WERI-Rb-1 (cell line): ENCODE results near the gene GNLY.

ENCODE experiments used
- DNase-seq: peaks from one replicate; pipeline ENCODE4 v3.0.0-alpha.2; 2020
- H3K27ac ChIP-seq: fragments of 250-450 bp; sonication (Bioruptor Pico); 2 replicates; pipeline ENCODE4 v1.5.1; 2020; ENCODE audit warnings: mild to moderate bottlenecking, moderate library complexity
- H3K27me3 ChIP-seq: fragments of 250-450 bp; sonication (Bioruptor Pico); 2 replicates; pipeline ENCODE4 v1.5.1; 2021; ENCODE audit warnings: mild to moderate bottlenecking, low read depth, moderate library complexity; ENCODE audit not compliant: insufficient read depth, severe bottlenecking
- H3K36me3 ChIP-seq: fragments of 250-450 bp; sonication (Bioruptor Pico); 2 replicates; pipeline ENCODE4 v1.5.1; 2020; ENCODE audit warnings: mild to moderate bottlenecking, moderate library complexity
- H3K4me3 ChIP-seq: 2 replicates; pipeline ENCODE4 v1.5.1; 2011; ENCODE audit warnings: low read depth, mild to moderate bottlenecking, control low read depth, low read length
- H3K9me3 ChIP-seq: fragments of 250-450 bp; sonication (Bioruptor Pico); 2 replicates; pipeline ENCODE4 v1.5.1; 2021; ENCODE audit warnings: mild to moderate bottlenecking, moderate library complexity; ENCODE audit not compliant: severe bottlenecking
- CTCF ChIP-seq: IDR thresholded peaks from 2 replicates; pipeline ENCODE4 v1.5.1; 2011; ENCODE audit warnings: low read depth, mild to moderate bottlenecking, control low read depth, inconsistent platforms, low read length

Gene GNLY

GRCh38 chr2:85694052-85695025, at the start of gene GNLY:
GNLY (plus strand) TSS chr2:85694358; CDS start chr2:85694419, 61 bp downstream.
- no peak for DNase-seq
- Histone ChIP-seq H3K36me3 (no peaks in the 10 kb centered on the region), H3K9me3 (no peaks in the 10 kb centered on the region), H3K4me3 (no peak within 1 kb of the TSS), H3K27me3 (no peaks in the 10 kb centered on the region), H3K27ac (peak within 1 kb of the TSS; percentile 12; the same call in 1 of the 2 replicates)
- no peak for TF ChIP-seq CTCF

GRCh38 chr2:85644909-85645308, 49.2 kb upstream of the GNLY start:
- no peak overlapping the region for H3K27ac ChIP-seq
- H3K9me3 ChIP-seq, result no peaks in the 10 kb centered on the region
- peaks cover 97% of the 10 kb centered on the region for H3K36me3 ChIP-seq
- no peaks in the 10 kb centered on the region for H3K27me3 ChIP-seq
- no peak overlapping the region for H3K4me3 ChIP-seq
- DNase-seq, result no peak
- no peak for TF ChIP-seq CTCF

- peaks cover 96% of the 10 kb centered on the region for H3K36me3 ChIP-seq
- H3K27me3 ChIP-seq, result no peaks in the 10 kb centered on the region
- no peak overlapping the region for H3K27ac ChIP-seq
- no peaks in the 10 kb centered on the region for H3K9me3 ChIP-seq
- no peak for TF ChIP-seq CTCF
- no peak for DNase-seq
- H3K4me3 ChIP-seq, result no peak overlapping the region
These were observed 48.0 kb upstream of the GNLY start for GRCh38 chr2:85646166-85646565.

- H3K4me3 ChIP-seq, result no peak overlapping the region
- peaks cover 90% of the 10 kb centered on the region for H3K36me3 ChIP-seq
- DNase-seq, result no peak
- no peaks in the 10 kb centered on the region for H3K9me3 ChIP-seq
- H3K27me3 ChIP-seq, result no peaks in the 10 kb centered on the region
- no peak overlapping the region for H3K27ac ChIP-seq
- no peak for TF ChIP-seq CTCF
These were observed 46.2 kb upstream of the GNLY start for GRCh38 chr2:85647823-85648526.

GRCh38 chr2:85648619-85649018, 45.5 kb upstream of the GNLY start:
- Histone ChIP-seq H3K27ac (no peak overlapping the region), H3K4me3 (no peak overlapping the region), H3K9me3 (no peaks in the 10 kb centered on the region), H3K36me3 (peaks cover 85% of the 10 kb centered on the region), H3K27me3 (no peaks in the 10 kb centered on the region)
- peak; percentile 25 for DNase-seq
- TF ChIP-seq CTCF, result peak; percentile 47
